Fibroblast of skin of back (primary cell): ENCODE data around the gene CSTF3.
"Not testable (repeated sequence)": the region's sequence is repeated elsewhere in the genome, so short reads cannot be mapped to it uniquely, and the experiment has no call there.

Source experiments
- DNase-seq: peaks from one replicate; pipeline ENCODE4 v3.0.0-alpha.2; 2013

Gene CSTF3

GRCh38 chr11:33160136-33160535, 1.1 kb downstream of the CSTF3 start:
- DNase-seq, result no peak

GRCh38 chr11:33159378-33159867, 1.9 kb downstream of the CSTF3 start:
- DNase-seq, result not testable (repeated sequence)

- DNase-seq, result no peak
These were observed 2.5 kb downstream of the CSTF3 start for GRCh38 chr11:33158596-33159275.

- DNase-seq, result no peak
These were observed 3.9 kb downstream of the CSTF3 start for GRCh38 chr11:33157103-33158027.

GRCh38 chr11:33151399-33151798, 9.9 kb downstream of the CSTF3 start:
- no peak for DNase-seq

- DNase-seq, result peak; percentile 49
These were observed 13.7 kb downstream of the CSTF3 start for GRCh38 chr11:33147559-33147958.

GRCh38 chr11:33135768-33136443, 25.4 kb downstream of the CSTF3 start:
- DNase-seq, result no peak

- DNase-seq, result peak; percentile 77
These were observed 26.1 kb downstream of the CSTF3 start for GRCh38 chr11:33135216-33135615.

- DNase-seq, result no peak
These were observed 27.0 kb downstream of the CSTF3 start for GRCh38 chr11:33134276-33134675.

- no peak for DNase-seq
These were observed 27.5 kb downstream of the CSTF3 start for GRCh38 chr11:33133761-33134160.

GRCh38 chr11:33132510-33132909, 28.8 kb downstream of the CSTF3 start:
- DNase-seq, result no peak

GRCh38 chr11:33128739-33129138, 32.5 kb downstream of the CSTF3 start:
- no peak for DNase-seq

GRCh38 chr11:33125611-33126010, 35.7 kb downstream of the CSTF3 start:
- no peak for DNase-seq

- DNase-seq, result no peak
These were observed 36.3 kb downstream of the CSTF3 start for GRCh38 chr11:33125025-33125424.

- not testable (repeated sequence) for DNase-seq
These were observed 38.6 kb downstream of the CSTF3 start for GRCh38 chr11:33122696-33123095.

- DNase-seq, result no peak
These were observed 44.7 kb downstream of the CSTF3 start for GRCh38 chr11:33116535-33116934.

GRCh38 chr11:33110083-33110482, 51.2 kb downstream of the CSTF3 start:
- DNase-seq, result no peak

- DNase-seq, result no peak
These were observed 51.9 kb downstream of the CSTF3 start for GRCh38 chr11:33109294-33109895.

GRCh38 chr11:33103836-33104235, 57.4 kb downstream of the CSTF3 start:
- no peak for DNase-seq

GRCh38 chr11:33094157-33094556, 67.1 kb downstream of the CSTF3 start:
- DNase-seq, result no peak

GRCh38 chr11:33089776-33090175, 71.5 kb downstream of the CSTF3 start:
- no peak for DNase-seq

GRCh38 chr11:33086017-33086416, 75.3 kb downstream of the CSTF3 start:
- DNase-seq, result no peak

- DNase-seq, result no peak
These were observed 77.4 kb downstream of the CSTF3 start for GRCh38 chr11:33083918-33084317.
